Bronchial epithelial cell (primary cell): ENCODE measurements around the gene ANKS4B. TPM values are rescaled to one million over a fixed set of nuclear protein-coding genes. Genes with fewer than 3 reads are reported as not detected.

Source experiments
- DNase-seq: peaks from one replicate; pipeline ENCODE4 v3.0.0-alpha.2; 2010; ENCODE audit warnings: low read depth
- FAIRE-seq: peaks from 2 replicates; lab custom pipeline; 2011; peaks lifted over from hg19 to GRCh38; lab: Jason Lieb, UNC
- H3K27me3 ChIP-seq: 2 replicates; pipeline ENCODE4 v1.5.1; 2011; ENCODE audit warnings: low read length; ENCODE audit not compliant: control insufficient read depth, insufficient read depth
- H3K36me3 ChIP-seq: 2 replicates; pipeline ENCODE4 v1.5.1; 2011; ENCODE audit warnings: low read length; ENCODE audit not compliant: control insufficient read depth, insufficient read depth
- H3K4me3 ChIP-seq: 2 replicates; pipeline ENCODE4 v1.5.1; 2011; ENCODE audit warnings: mild to moderate bottlenecking, low read depth, low read length, control low read depth
- CTCF ChIP-seq: IDR thresholded peaks from 2 replicates; pipeline ENCODE4 v1.5.1; 2011; ENCODE audit warnings: mild to moderate bottlenecking, moderate library complexity, low read length, control low read depth, inconsistent platforms; ENCODE audit not compliant: insufficient read depth, severe bottlenecking
- total RNA-seq: library from RNA; depleted of rRNA; stranded (reverse); fragments of >200 nt; gene quantifications from 2 replicates; pipeline ENCODE4 v1.2.1, GENCODE V29; 2014

Gene ANKS4B
- total RNA-seq, 1 donor from 2014 or later: not detected

- TF ChIP-seq CTCF: no peak
- no peaks in the 10 kb centered on the region for H3K27me3 ChIP-seq
- FAIRE-seq (no peak), DNase-seq (peak; percentile 99)
- peak overlapping the region; percentile 88 for H3K4me3 ChIP-seq
- H3K36me3 ChIP-seq: no peaks in the 10 kb centered on the region
Measured at GRCh38 chr16:21302898-21303528, 69.5 kb downstream of the ANKS4B start.

Other genes starting within 250 kb of the ANKS4B start
- 0.26 TPM in 2 replicates for gene DNAH3, start 82.9 kb upstream of the ANKS4B start, total RNA-seq
- gene LDAF1, start 75.0 kb upstream of the ANKS4B start, total RNA-seq: 59.4 and 90.6 TPM in 2 replicates
- gene ZP2, start 22.1 kb upstream of the ANKS4B start, total RNA-seq: not detected in 2 replicates
- 0.79 and 1.2 TPM in 2 replicates for gene CRYM, start 44.6 kb downstream of the ANKS4B start, total RNA-seq